Measurements from ENCODE around the gene CHRNE.

CHRNE gene

GRCh38 chr17:4901648-4902344 lies 1.1 kb downstream of the CHRNE start:
- WGBS, 2 experiments (ENCODE audit: insufficient coverage in 2 of 2), result 92 to 97% methylated on average over 27 to 34 of the region's 48 CpGs
- H3K9me3 ChIP-seq (ENCODE audit: control insufficient read depth, low read length), result peaks cover 4% of the 10 kb centered on the region
- no peak overlapping the region for H3K4me3 ChIP-seq (ENCODE audit: extremely low read depth, insufficient read depth, low read length, poor library complexity, severe bottlenecking)
- no peak overlapping the region for H3K27ac ChIP-seq (ENCODE audit: low read depth, low read length, severe bottlenecking)
- H3K4me1 ChIP-seq (ENCODE audit: control insufficient read depth, insufficient read depth, low read length, poor library complexity, severe bottlenecking), result no peaks in the 10 kb centered on the region
- peaks cover 35% of the 10 kb centered on the region for H3K36me3 ChIP-seq (ENCODE audit: control insufficient read depth, insufficient read depth, low read length)

- Histone ChIP-seq H3K27ac (ENCODE audit: low read depth, low read length, severe bottlenecking) (no peak overlapping the region), H3K4me3 (ENCODE audit: extremely low read depth, insufficient read depth, low read length, poor library complexity, severe bottlenecking) (no peak overlapping the region), H3K36me3 (ENCODE audit: control insufficient read depth, insufficient read depth, low read length) (peaks cover 41% of the 10 kb centered on the region), H3K9me3 (ENCODE audit: control insufficient read depth, low read length) (peaks cover 4% of the 10 kb centered on the region), H3K4me1 (ENCODE audit: control insufficient read depth, insufficient read depth, low read length, poor library complexity, severe bottlenecking) (no peaks in the 10 kb centered on the region)
- 97 to 98% methylated on average over 35 to 37 of the region's 37 CpGs for WGBS, 2 experiments (ENCODE audit: insufficient coverage in 2 of 2)
These were observed 1.7 kb downstream of the CHRNE start for GRCh38 chr17:4901108-4901647.

GRCh38 chr17:4900231-4901107 lies 2.4 kb downstream of the CHRNE start:
- H3K9me3 ChIP-seq (ENCODE audit: control insufficient read depth, low read length), result peaks cover 4% of the 10 kb centered on the region
- H3K4me3 ChIP-seq (ENCODE audit: extremely low read depth, insufficient read depth, low read length, poor library complexity, severe bottlenecking), result no peak overlapping the region
- H3K27ac ChIP-seq (ENCODE audit: low read depth, low read length, severe bottlenecking), result no peak overlapping the region
- 92 to 95% methylated on average over 61 to 65 of the region's 65 CpGs for WGBS, 2 experiments (ENCODE audit: insufficient coverage in 2 of 2)
- no peaks in the 10 kb centered on the region for H3K4me1 ChIP-seq (ENCODE audit: control insufficient read depth, insufficient read depth, low read length, poor library complexity, severe bottlenecking)
- peaks cover 48% of the 10 kb centered on the region for H3K36me3 ChIP-seq (ENCODE audit: control insufficient read depth, insufficient read depth, low read length)

- no peak within 1 kb of the TSS for H3K4me3 ChIP-seq (ENCODE audit: extremely low read depth, insufficient read depth, low read length, poor library complexity, severe bottlenecking)
- no peaks in the 10 kb centered on the region for H3K4me1 ChIP-seq (ENCODE audit: control insufficient read depth, insufficient read depth, low read length, poor library complexity, severe bottlenecking)
- peaks cover 57% of the 10 kb centered on the region for H3K36me3 ChIP-seq (ENCODE audit: control insufficient read depth, insufficient read depth, low read length)
- peaks cover 4% of the 10 kb centered on the region for H3K9me3 ChIP-seq (ENCODE audit: control insufficient read depth, low read length)
- H3K27ac ChIP-seq (ENCODE audit: low read depth, low read length, severe bottlenecking), result no peak within 1 kb of the TSS
- 91 to 94% methylated on average over 60 of the region's 60 CpGs for WGBS, 2 experiments (ENCODE audit: insufficient coverage in 2 of 2)
These were observed 3.3 kb downstream of the CHRNE start, which contains the start of gene C17orf107 for GRCh38 chr17:4899341-4900230. TSS of gene C17orf107 (plus strand) at chr17:4899536. CDS start at chr17:4899763, 227 bp downstream.

GRCh38 chr17:4898927-4899326 lies 4.0 kb downstream of the CHRNE start:
- H3K4me1 ChIP-seq (ENCODE audit: control insufficient read depth, insufficient read depth, low read length, poor library complexity, severe bottlenecking), result no peaks in the 10 kb centered on the region
- H3K9me3 ChIP-seq (ENCODE audit: control insufficient read depth, low read length), result peaks cover 4% of the 10 kb centered on the region
- no peak overlapping the region for H3K27ac ChIP-seq (ENCODE audit: low read depth, low read length, severe bottlenecking)
- WGBS, 2 experiments (ENCODE audit: insufficient coverage in 2 of 2), result 90% methylated on average over 26 to 34 of the region's 34 CpGs
- no peak overlapping the region for H3K4me3 ChIP-seq (ENCODE audit: extremely low read depth, insufficient read depth, low read length, poor library complexity, severe bottlenecking)
- H3K36me3 ChIP-seq (ENCODE audit: control insufficient read depth, insufficient read depth, low read length), result peaks cover 62% of the 10 kb centered on the region

- peaks cover 4% of the 10 kb centered on the region for H3K9me3 ChIP-seq (ENCODE audit: control insufficient read depth, low read length)
- no peaks in the 10 kb centered on the region for H3K4me1 ChIP-seq (ENCODE audit: control insufficient read depth, insufficient read depth, low read length, poor library complexity, severe bottlenecking)
- H3K36me3 ChIP-seq (ENCODE audit: control insufficient read depth, insufficient read depth, low read length), result peaks cover 68% of the 10 kb centered on the region
- no peak overlapping the region for H3K27ac ChIP-seq (ENCODE audit: low read depth, low read length, severe bottlenecking)
- H3K4me3 ChIP-seq (ENCODE audit: extremely low read depth, insufficient read depth, low read length, poor library complexity, severe bottlenecking), result no peak overlapping the region
- 94% methylated on average over 5 to 8 of the region's 8 CpGs for WGBS, 2 experiments (ENCODE audit: insufficient coverage in 2 of 2)
These were observed 4.5 kb downstream of the CHRNE start for GRCh38 chr17:4898351-4898750.

- whole genome bisulfite sequencing, 2 experiments (ENCODE audit: insufficient coverage in 2 of 2), result no CpG with 5 or more reads among the region's 5 CpGs
- H3K9me3 ChIP-seq (ENCODE audit: control insufficient read depth, low read length), result peaks cover 4% of the 10 kb centered on the region
- H3K4me1 ChIP-seq (ENCODE audit: control insufficient read depth, insufficient read depth, low read length, poor library complexity, severe bottlenecking), result no peaks in the 10 kb centered on the region
- no peak overlapping the region for H3K27ac ChIP-seq (ENCODE audit: low read depth, low read length, severe bottlenecking)
- peaks cover 74% of the 10 kb centered on the region for H3K36me3 ChIP-seq (ENCODE audit: control insufficient read depth, insufficient read depth, low read length)
- no peak overlapping the region for H3K4me3 ChIP-seq (ENCODE audit: extremely low read depth, insufficient read depth, low read length, poor library complexity, severe bottlenecking)
These were observed 5.1 kb downstream of the CHRNE start for GRCh38 chr17:4897785-4898184.

GRCh38 chr17:4897198-4897687 lies 5.7 kb downstream of the CHRNE start:
- Histone ChIP-seq H3K4me3 (ENCODE audit: extremely low read depth, insufficient read depth, low read length, poor library complexity, severe bottlenecking) (no peak overlapping the region), H3K27ac (ENCODE audit: low read depth, low read length, severe bottlenecking) (no peak overlapping the region), H3K36me3 (ENCODE audit: control insufficient read depth, insufficient read depth, low read length) (peaks cover 79% of the 10 kb centered on the region), H3K4me1 (ENCODE audit: control insufficient read depth, insufficient read depth, low read length, poor library complexity, severe bottlenecking) (no peaks in the 10 kb centered on the region), H3K9me3 (ENCODE audit: control insufficient read depth, low read length) (peaks cover 4% of the 10 kb centered on the region)
- whole genome bisulfite sequencing, 2 experiments (ENCODE audit: insufficient coverage in 2 of 2), result 88 to 97% methylated on average over 5 to 9 of the region's 10 CpGs

- WGBS, 2 experiments (ENCODE audit: insufficient coverage in 2 of 2), result 94 to 98% methylated on average over 18 to 24 of the region's 27 CpGs
- H3K36me3 ChIP-seq (ENCODE audit: control insufficient read depth, insufficient read depth, low read length), result peaks cover 86% of the 10 kb centered on the region
- peaks cover 4% of the 10 kb centered on the region for H3K9me3 ChIP-seq (ENCODE audit: control insufficient read depth, low read length)
These were observed 6.3 kb downstream of the CHRNE start for GRCh38 chr17:4896332-4897197.

More at GRCh38 chr17:4896332-4897197, 6.3 kb downstream of the CHRNE start:
- H3K4me3 ChIP-seq (ENCODE audit: extremely low read depth, insufficient read depth, low read length, poor library complexity, severe bottlenecking), result no peak overlapping the region
- H3K27ac ChIP-seq (ENCODE audit: low read depth, low read length, severe bottlenecking), result no peak overlapping the region
- H3K4me1 ChIP-seq (ENCODE audit: control insufficient read depth, insufficient read depth, low read length, poor library complexity, severe bottlenecking), result no peaks in the 10 kb centered on the region
